Upper lobe of left lung (tissue), 4 donors: Measurements from ENCODE around the gene RRP36.

Source experiments
- POLR2A ChIP-seq, 4 donors: fragments of 450-650 bp; IDR thresholded peaks; one replicate each; pipeline ENCODE4 v1.5.1; 2016 to 2017; ENCODE audit warnings: antibody characterized with exemption in 4 of 4, mild to moderate bottlenecking in 2 of 4
- POLR2AphosphoS5 ChIP-seq, 2 donors: sonication (generic); formaldehyde crosslinking; IDR thresholded peaks; one replicate each; pipeline ENCODE4 v1.5.1; 2017; ENCODE audit warnings: antibody characterized with exemption in 2 of 2

GRCh38 chr6:43035495-43036194 lies 14.2 kb downstream of the RRP36 start:
- no peak for TF ChIP-seq POLR2AphosphoS5 (IDR thresholded peaks at IDR 0.05)
- TF ChIP-seq POLR2A (IDR thresholded peaks at IDR 0.05) = no peak
